NCI-H1092 treated with DMSO at 0.1 percent for 48 hours (cell line): Measurements from ENCODE around the gene STC2.
"Not testable (repeated sequence)": the region's sequence is repeated elsewhere in the genome, so short reads cannot be mapped to it uniquely, and the experiment has no call there.

Source experiments
- DNase-seq: peaks from one replicate; lab custom pipeline; 2025; lab: John Stamatoyannopoulos, UW

The STC2 gene, protein sequence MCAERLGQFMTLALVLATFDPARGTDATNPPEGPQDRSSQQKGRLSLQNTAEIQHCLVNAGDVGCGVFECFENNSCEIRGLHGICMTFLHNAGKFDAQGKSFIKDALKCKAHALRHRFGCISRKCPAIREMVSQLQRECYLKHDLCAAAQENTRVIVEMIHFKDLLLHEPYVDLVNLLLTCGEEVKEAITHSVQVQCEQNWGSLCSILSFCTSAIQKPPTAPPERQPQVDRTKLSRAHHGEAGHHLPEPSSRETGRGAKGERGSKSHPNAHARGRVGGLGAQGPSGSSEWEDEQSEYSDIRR

DNA sequence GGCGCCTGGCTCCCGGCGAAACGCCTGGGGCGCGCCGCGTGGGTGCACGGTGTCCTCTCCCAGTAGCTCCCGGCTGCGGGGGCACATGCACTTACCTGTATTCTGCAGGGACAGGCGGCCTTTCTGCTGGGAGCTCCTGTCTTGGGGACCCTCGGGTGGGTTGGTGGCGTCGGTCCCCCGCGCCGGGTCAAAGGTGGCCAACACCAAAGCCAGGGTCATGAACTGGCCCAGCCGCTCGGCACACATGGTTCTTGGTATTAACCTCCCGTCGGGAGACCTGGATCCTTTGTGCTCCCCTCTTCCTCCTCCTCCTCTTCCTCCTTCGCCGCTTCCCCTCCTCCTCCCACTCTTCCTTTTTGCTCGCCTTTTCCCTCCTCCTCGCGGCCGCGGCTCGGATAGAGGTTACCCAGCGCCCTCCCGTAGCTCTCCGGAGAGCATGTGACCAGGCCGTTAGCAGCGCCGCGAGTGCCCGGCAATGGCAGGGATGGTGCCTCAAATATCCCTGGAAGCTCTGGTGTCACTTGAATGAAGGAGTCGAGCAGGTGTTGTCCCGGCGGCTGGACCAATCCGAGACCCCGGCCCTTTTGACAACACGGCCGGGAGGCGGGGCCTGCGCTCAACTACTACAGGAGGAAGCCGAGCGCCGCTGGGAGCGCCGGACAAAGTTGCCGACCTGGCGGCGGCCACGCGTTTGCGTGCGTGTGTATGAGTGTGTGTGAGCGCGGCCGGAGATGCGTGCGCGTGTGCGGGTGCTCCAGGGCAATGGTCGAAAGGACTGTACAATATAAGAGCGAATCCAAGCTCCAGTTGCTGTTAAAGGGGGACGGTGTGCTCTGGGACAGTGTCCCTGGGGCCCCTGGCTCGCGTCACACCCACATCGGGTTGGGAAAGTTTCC is at the start of gene STC2:
STC2 (minus strand) TSS at position 467 of the 896 bp plus-strand sequence; CDS start at position 246, 221 bp downstream.
- peak; percentile 41 for DNase-seq

DNA sequence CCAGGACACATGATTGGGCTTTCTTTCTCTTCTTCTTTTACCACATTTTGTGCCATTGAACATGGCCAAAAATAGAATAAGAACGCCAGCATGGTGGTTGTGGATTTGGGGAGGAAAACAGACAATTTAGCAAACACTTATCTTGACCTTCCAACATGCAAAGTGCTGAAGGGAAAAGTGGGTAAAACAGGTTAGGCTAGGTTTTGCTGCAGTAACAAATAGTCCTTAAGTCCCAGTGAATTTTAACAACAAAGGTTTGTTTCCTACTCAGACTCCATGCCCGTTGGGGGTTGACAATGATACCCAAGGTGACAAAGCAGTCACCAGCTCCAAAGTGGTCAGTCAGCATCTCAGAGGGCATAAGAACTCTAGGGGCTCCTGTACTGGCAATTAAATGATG is 43.2 kb upstream of the STC2 start:
- DNase-seq = no peak

DNA sequence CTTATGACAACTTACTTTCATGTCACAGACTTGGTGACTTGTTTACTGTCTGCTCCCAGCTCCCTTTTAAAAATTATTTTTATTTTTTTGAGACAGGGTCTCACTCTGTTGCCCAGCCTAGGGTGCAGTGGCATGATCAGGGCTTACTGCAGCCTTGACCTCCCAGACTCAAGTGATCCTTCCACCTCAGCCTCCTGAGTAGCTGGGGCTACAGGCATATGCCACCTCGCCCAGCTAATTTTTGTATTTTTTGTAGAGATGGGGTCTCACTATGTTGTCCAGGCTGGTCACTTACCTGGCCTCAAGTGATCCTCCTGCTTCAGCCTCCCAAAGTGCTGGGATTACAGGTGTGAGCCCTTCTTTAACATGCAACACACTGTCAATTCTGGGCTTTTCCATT is 35.2 kb upstream of the STC2 start:
- not testable (repeated sequence) for DNase-seq

DNA sequence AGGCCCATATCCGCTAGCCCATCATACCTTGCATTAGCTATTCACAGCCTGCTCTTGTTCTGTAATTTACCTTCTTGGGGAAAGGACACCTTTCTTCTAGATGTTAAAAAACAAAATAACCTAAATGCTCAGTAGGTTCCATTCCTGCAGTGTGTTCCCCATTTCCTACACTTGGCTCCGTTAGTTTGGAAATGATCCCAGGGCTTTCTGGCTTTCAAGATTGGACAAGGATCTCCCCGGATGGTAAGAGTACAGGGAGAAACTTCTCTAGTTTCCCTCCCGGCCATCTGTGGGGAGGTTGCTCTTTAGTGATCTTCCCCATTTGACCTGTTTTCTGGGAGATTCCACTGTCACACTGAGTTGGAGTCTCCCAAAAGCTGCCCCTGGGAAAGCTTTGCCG is 27.3 kb upstream of the STC2 start:
- DNase-seq = no peak

DNA sequence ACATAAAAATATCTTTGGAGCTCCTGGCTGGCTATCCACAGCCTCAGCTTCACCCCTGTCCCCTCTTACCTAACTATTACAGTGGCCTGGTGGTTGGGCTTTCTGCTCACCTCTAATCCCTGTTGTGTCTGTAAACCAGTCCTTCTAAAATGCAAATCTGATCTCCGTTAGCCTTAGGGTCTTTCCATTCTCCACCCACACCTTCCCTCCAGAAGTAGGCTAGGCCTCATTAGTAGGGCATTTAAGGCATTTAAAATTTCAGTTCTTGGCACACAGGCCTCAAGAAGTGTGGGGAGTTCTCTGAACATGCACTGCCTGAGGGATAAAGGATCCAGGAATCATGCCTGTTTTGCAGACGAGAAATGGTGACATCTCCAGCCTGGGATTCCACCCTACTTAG is 26.4 kb upstream of the STC2 start:
- no peak for DNase-seq

DNA sequence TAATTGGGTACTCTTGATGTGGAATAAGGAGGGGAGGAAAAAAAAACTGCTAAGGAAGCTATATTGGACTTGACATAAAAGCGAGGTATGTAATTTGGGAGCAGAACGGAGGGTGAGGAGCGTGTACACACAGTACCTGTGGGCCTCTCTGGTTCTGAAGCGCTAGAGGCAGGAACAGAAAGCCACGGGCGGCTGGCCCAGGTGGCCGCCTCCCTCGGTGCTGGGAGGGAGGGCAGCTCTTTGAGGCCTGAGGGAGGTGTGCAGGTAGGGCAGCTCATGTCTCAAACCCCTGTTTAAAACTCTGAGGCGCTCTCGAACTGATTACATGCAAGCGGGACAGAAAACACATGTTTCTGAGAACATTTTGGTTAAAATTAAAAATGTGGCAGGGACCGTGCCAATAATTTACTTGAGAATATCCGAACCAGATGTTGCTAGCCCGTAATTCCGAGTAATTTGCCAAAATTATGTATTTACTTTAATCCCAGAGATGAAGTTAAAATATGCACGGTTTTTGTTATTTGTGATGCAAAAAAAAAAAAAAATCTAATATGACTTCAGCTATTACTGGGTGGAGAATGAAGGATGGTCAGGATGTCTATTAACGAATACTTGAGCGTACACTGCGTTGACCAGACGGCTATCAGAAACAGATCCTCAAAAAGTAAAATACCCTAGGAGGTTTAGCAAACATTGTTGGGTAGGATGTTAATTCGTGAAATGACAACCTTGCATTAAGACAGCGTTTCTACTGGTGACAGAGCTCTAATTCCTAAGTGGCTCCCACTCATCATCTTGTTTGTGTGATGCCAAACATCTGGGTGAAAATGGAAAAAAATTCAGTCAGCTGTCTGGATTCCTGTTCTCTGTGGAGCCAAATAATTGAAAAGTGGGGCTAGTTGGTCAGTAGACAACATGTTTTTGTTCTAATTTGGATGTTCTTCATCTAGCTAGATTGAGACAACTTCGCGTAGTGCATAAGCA is 24.4 kb upstream of the STC2 start:
- no peak for DNase-seq

DNA sequence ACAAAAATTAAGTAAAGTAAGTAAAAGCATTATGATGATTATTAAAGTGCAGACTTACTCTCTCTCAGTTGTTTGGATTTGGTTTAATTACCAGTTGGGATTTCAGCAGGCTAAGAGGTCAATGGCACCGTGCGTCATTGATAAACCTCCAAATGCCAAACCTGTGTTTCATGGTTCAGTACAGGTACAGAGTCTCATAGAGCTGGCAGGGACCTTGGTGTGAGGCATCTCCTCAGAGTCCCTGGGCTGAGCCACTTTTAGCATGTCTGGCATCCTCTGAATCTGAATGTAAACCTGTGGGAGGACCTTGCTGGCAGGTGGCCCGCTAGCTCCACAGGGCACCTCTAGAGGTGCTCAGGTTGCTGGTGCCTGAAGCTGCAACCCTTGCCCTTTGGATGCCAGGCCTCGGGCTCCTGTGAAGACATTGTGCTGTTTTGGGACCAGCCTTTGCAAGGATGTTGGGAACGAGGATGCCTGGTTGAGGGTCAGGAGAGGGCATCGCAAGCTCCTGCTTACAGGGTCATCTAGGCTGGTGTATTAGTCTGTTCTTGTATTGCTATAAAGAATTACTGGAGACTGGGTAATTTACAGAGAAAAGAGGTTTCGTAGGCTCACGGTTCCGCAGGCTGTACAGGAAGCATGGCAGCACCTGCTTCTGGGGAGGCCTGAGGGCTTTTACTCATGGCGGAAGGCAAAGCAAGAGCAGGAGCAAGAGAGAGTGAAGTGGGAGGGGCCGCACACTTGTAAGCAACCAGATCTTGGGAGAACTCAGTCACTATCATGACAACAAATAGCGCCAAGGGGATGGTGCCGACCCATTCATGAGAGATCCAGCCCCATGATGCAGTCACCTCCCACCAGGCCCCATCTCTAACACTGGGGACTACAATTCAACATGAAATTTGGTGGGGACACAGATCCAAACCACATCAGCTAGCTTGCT is 14.9 kb upstream of the STC2 start:
- DNase-seq = no peak

DNA sequence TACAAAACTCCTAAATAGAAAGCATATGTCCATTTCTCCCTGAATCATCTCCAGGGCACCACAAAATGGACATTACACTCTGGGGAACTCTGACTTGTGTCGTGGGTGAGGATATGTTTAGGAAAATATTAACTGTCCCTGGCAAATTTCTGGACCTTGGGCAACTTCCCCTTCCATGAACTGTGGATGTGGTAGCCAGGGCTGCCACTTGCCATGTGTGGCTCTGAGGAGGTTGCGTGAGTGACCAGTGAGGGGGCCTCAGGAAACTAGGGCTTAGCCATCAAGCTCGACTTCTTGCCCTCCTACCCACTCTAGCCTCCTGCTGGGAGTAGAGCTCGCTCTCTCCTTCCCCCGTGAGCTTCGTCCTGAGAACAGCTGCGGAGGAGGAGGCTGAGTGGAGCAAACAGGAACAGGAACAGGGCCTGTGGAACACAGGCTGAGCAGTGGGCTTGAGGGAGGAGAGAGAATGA is 13.8 kb upstream of the STC2 start:
- no peak for DNase-seq

DNA sequence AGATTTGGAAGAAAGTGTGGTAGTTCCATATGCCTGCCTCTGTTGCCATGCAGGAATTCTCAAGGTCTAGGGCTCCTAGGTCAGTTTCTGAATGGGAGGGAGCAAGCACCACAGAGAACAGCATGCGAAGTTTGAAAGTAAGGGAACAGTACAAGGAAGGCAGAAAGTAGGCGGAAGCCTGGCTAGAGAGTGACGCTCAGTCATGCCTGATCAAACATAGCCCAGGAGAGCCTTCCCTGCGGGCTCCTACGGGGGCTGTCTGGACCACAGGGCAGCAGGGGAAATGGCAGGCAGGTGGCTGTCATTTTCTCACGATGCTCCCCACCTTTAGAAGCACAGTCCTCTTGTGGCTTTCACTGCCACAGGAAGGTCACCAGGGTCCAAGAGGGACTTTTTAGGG is 12.8 kb upstream of the STC2 start:
- DNase-seq = no peak

DNA sequence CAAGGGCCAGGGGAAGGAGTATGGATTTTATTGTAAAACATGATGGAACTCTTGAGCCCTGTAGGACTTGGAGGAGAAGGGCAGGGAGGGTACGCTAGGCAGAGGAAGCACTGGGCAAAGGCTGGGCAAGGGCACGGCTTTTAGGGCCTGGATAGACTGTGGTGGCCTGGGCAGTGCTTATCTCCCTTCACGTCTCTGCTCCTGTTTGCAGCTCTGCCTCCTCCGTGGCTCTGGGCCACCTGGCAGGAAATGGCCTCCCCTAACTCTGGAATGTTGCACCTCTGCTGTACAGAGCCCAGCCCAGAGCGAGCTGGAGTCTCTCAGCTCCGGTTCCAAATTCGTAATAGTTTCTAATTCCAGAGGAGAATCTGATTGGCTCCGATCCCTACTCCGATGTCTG is 12.2 kb upstream of the STC2 start:
- DNase-seq = no peak

DNA sequence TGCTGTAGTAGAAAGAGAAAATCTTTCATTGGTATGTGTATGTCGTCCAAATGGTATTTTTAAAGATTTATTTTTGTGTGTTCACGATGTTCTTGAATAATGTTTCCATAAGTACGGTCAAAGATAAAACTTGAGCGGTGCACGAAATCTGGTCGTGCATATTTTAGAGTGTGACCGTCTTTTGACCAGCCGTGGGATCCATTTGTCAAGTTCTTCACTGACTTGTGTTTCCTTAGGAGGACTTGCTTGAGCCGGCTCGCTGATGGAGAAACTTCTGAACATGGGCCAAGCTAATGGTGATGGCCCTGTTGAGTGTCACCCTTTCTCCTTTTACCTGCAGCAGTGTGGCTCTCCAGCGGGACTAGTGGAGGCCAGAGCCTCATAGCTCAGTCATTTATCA is 11.1 kb upstream of the STC2 start:
- no peak for DNase-seq

DNA sequence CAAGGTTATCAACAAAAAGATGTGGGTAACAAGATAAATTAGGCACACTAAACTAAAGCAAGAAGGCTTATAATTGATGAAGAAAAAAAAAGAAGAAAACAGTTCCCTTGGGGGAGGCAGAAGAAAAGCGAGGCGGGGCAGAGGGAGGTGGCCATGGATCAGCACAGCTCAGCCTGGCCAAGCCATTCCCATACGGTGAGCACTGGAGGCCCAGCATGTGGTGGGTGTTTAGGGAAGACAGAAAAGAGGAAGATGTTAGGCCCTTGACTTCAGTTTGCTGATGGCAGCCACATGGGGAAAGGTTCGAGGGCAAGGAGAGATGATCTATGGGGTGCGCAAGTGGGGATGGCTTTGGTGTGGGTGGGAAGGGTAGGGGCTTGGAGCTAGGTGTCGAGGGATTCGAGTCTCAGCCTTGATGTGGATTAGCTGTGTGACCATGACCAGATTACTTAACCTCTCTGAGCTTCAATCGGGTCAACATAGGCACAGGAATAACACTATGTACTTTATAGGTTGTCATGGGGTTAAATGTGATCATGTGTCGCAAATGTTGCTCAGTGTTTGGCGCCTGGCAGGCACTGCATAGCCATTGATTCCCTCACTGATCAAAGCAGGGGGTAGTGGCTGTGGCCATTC is 10.3 kb upstream of the STC2 start:
- DNase-seq = no peak

DNA sequence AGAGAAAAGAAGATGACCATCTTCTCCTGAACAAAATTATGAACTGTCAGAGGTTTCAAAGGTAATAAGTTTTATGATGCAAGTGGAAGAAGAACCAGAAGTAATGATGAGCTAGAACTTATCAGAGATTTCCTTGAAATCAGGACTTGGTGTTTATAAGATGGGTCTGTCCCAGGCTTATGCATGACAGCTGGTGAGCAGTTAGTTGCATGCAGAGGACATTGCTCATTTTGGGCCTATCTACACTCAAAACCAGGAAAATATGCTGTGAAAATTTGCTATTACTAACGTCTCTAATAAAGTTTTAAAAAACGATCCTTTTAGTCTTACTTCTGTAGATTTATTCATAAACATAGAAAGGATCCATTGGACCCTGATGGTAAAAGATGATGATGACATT is 6.6 kb upstream of the STC2 start:
- no peak for DNase-seq

DNA sequence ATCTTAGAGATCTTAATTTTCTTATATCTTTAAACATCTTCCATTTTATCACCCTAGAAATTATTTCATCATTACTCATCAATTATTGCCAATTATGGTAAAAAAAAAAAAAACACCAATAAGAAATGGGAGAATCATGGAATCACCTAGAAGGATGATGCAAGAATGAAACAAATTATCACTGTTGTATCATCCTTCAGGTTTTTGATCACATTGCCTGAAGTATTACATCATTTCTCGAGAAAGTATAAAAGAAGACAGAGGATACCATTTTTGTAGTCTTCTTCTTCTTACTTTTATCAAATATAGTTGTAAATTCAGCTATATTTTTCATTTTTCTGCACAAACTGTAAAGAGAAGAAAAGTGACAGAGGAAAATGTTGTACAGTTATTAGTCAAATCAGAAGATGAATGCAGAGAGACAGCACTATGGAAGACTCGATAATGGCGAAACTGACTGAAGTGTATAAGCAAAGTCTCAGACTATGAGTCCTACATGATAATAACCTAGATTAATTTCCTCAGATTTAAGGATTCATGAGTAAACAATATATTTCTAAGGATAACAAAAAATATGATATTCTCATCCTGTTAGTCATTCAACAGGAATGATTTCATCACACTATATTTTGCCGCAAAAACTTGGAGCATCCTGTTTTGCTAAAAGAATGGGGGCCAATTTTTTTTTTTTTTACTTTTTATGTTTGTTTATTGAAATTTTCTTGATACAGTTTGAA is 5.9 kb upstream of the STC2 start:
- no peak for DNase-seq

DNA sequence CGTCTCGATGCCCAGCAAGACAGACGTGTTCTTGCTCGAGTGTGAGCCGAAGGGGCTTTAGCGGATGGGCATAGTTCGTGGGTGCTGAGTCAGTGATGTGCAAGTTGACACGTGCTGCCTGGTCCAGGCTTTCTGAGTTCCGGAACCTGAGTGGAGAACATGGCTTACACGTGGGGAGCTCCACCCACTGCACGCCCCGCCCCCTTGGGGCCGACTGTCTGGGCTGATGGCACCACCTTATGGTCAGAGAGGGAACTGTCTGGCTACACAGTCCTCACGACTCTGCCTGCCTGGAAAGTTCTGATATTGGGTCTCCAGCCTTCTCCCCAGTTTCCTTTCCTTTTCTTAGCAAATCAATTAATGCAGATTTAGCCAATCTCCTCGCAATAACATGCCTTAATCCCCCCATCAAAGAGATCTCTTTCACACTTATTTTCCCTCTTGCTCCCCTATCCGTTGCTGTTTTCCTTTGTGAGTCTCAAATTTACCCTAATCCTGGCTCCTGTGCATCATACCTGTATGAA is 3.8 kb upstream of the STC2 start:
- DNase-seq = peak; percentile 36

DNA sequence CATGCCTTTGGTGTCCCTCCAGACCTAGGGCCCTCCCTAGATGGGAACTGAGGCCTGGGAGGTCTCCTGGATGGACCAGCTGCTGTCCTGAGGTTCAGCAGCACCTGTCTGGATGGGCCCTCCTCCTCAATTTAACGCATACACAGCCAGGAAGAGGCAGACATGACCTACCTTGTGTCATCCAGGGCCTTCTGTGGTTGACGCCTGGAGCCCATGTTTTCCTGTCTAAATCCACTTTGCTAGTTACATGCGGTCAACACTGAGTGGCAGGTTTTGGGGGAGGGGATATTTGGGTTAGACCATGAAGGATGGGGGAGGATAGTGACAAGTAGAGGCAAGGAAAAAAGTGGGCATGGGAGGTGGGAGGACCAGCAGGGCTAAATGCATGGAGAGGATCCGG is 3.1 kb upstream of the STC2 start:
- no peak for DNase-seq

DNA sequence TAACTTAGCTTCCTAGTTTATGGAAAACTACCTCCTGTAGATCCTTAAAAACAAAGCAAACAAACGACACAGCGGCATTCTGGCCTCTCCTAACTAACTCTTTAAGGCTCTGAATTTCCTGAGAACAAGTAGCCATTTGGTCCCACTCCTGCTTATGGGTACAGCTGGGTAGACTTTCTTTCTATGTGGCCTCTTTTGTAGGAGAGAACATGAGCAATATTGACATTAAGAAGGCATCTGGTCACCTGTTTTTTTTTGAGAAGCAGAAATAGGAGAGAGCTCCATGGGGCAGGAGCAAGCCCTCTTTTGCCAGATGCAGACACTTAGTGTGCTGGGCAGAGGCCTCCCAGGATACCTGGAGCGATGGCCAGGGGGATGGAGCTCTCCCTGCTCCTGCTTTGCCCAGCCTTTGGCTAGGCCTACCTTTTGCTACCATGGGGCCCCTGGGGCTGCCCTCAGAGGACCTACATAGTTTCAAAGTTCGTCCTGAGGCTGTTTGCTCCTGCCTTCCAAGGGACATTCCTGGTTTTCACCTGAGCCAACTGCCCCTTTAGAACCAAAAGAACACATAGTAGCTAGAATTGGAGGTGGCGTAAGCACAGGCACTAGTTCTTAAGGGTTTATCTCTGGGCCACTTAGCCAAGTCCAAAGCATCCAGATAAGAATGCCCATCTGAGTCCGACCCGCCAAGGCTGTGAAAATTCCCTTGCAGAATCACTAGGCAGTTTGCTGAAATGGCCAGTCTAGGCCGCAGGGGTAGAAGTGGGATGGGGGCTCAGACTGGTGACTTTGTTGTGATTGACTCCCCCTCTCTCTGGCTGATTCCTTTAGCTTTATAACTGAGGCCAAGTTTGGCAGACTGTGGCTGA is 2.4 kb upstream of the STC2 start:
- no peak for DNase-seq
